Esophagus squamous epithelium (tissue), 5 donors: ENCODE results near the gene LFNG. TPM values are rescaled to one million over a fixed set of nuclear protein-coding genes. Genes with fewer than 3 reads are reported as not detected.

ENCODE experiments used
- DNase-seq: peaks from one replicate; lab custom pipeline; 2025; lab: John Stamatoyannopoulos, UW
- H3K27ac ChIP-seq, 4 donors: fragments of 200-600 bp; sonication (generic); one replicate each; pipeline ENCODE4 v1.5.1; 2016 to 2019; ENCODE audit warnings: mild to moderate bottlenecking in 1 of 4
- H3K27me3 ChIP-seq, 4 donors: fragments of 200-600 bp; sonication (generic); 1 replicate in 3 of 4; 2 replicates in 1 of 4; pipeline versions ENCODE4 v1.5.1 to v1.6.0; 2017 to 2021; ENCODE audit warnings: antibody characterized with exemption in 1 of 4
- H3K36me3 ChIP-seq, 3 donors: fragments of 200-600 bp; sonication (generic); one replicate each; pipeline ENCODE4 v1.5.1; 2016 to 2019
- H3K4me1 ChIP-seq, 3 donors: fragments of 200-600 bp; sonication (generic); one replicate each; pipeline ENCODE4 v1.5.1; 2017 to 2019
- H3K4me3 ChIP-seq, 4 donors: fragments of 200-600 bp; sonication (generic); 1 replicate in 3 of 4; 2 replicates in 1 of 4; pipeline ENCODE4 v1.5.1; 2016 to 2019; ENCODE audit warnings: mild to moderate bottlenecking in 2 of 4, moderate library complexity in 1 of 4
- H3K9me3 ChIP-seq, 3 donors: fragments of 200-600 bp; sonication (generic); one replicate each; pipeline ENCODE4 v1.5.1; 2016 to 2019
- POLR2A ChIP-seq, 4 donors: fragments of 450-650 bp; IDR thresholded peaks; one replicate each; pipeline ENCODE4 v1.6.1; 2017; ENCODE audit warnings: antibody characterized with exemption in 4 of 4, mild to moderate bottlenecking in 4 of 4, moderate library complexity in 3 of 4
- WGBS, 2 donors: methylation state at CpG; one replicate each; pipeline ENCODE4 v1.1.5; 2018; 5-methylcytosine and 5-hydroxymethylcytosine counted together
- intact Hi-C: fragments of 100-400 bp; cut with DNase I; formaldehyde crosslinking; loops from one replicate; pipeline ENCODE4 v1.15.0; 2022
- total RNA-seq, 4 donors: library from RNA; depleted of rRNA; stranded (reverse); fragments of >200 nt; gene quantifications; one replicate each; pipeline ENCODE4 v1.1.0, GENCODE V29; 2016
- TF ChIP-seq, protein P1 (sequence below), 6 experiments: fragments of 450-650 bp in 4 of 6; fragments of 200-600 bp in 2 of 6; sonication (generic) in 2 of 6; IDR thresholded peaks; one replicate each; pipeline ENCODE4 v1.5.1; 2016 to 2019; ENCODE audit warnings: antibody characterized with exemption in 6 of 6, mild to moderate bottlenecking in 4 of 6, moderate library complexity in 4 of 6
- donor health status: DM: yes; HTN: yes; CAD: no.

Gene LFNG
- total RNA-seq, 4 donors from 2014 or later = 6.1 to 17.2 (median 11.9) TPM

GRCh38 chr7:2545746-2546425, 26.3 kb downstream of the LFNG start:
- 91 to 93% methylated on average over 11 to 12 of the region's 20 CpGs for WGBS, 2 donors
- peaks cover 22 to 99% (median 36%) of the 10 kb centered on the region in 3 donors for H3K36me3 ChIP-seq
- no peaks in the 10 kb centered on the region for H3K4me1 ChIP-seq
- no peak for DNase-seq
- intact Hi-C loops = no loop called here
- H3K9me3 ChIP-seq = no peaks in the 10 kb centered on the region
- H3K27me3 ChIP-seq = no peaks in the 10 kb centered on the region
- H3K27ac ChIP-seq = no peak overlapping the region
- H3K4me3 ChIP-seq = no peak overlapping the region
- TF ChIP-seq, protein P1, sequence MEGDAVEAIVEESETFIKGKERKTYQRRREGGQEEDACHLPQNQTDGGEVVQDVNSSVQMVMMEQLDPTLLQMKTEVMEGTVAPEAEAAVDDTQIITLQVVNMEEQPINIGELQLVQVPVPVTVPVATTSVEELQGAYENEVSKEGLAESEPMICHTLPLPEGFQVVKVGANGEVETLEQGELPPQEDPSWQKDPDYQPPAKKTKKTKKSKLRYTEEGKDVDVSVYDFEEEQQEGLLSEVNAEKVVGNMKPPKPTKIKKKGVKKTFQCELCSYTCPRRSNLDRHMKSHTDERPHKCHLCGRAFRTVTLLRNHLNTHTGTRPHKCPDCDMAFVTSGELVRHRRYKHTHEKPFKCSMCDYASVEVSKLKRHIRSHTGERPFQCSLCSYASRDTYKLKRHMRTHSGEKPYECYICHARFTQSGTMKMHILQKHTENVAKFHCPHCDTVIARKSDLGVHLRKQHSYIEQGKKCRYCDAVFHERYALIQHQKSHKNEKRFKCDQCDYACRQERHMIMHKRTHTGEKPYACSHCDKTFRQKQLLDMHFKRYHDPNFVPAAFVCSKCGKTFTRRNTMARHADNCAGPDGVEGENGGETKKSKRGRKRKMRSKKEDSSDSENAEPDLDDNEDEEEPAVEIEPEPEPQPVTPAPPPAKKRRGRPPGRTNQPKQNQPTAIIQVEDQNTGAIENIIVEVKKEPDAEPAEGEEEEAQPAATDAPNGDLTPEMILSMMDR (IDR thresholded peaks at IDR 0.05) = no peak
- no peak for TF ChIP-seq POLR2A (IDR thresholded peaks at IDR 0.05)

GRCh38 chr7:2546776-2547586, 27.4 kb downstream of the LFNG start:
- H3K36me3 ChIP-seq = peaks cover 13 to 95% (median 25%) of the 10 kb centered on the region in 3 donors
- no peak for DNase-seq
- no peaks in the 10 kb centered on the region for H3K4me1 ChIP-seq
- intact Hi-C loops = no loop called here
- no peak overlapping the region for H3K4me3 ChIP-seq
- no peaks in the 10 kb centered on the region for H3K27me3 ChIP-seq
- WGBS, 2 donors = 93 to 95% methylated on average over 16 to 25 of the region's 31 CpGs
- no peaks in the 10 kb centered on the region for H3K9me3 ChIP-seq
- no peak overlapping the region for H3K27ac ChIP-seq
- TF ChIP-seq, protein P1 (IDR thresholded peaks at IDR 0.05) = no peak
- no peak for TF ChIP-seq POLR2A (IDR thresholded peaks at IDR 0.05)

DNA sequence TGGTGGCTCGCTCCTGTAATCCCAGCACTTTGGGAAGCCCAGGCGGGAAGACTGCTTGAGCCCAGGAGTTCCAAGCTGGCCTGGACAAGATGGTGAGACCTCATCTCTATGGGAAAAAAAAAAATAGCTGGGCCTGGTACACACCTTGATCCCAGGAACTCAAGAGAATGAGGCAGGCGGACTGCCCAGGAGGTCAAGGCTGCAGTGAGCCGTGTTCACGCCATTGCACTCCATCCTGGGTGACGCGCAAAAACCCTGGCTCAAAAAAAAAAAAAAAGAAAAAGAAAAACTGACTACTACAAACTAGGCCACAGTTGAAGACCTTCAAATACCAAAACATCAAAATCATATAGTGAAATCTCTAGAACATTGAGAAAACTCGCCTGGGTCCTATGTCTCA, 31.8 kb downstream of the LFNG start:
- Histone ChIP-seq H3K27me3 (no peaks in the 10 kb centered on the region), H3K9me3 (no peaks in the 10 kb centered on the region), H3K36me3 (peaks cover 0 to 59% (median 6%) of the 10 kb centered on the region in 3 donors), H3K27ac (no peak overlapping the region), H3K4me1 (peaks cover 12 to 37% (median 27%) of the 10 kb centered on the region in 3 donors), H3K4me3 (no peak overlapping the region)
- TF ChIP-seq, protein P1 (IDR thresholded peaks at IDR 0.05) = no peak
- TF ChIP-seq POLR2A (IDR thresholded peaks at IDR 0.05) = no peak
- no peak for DNase-seq
- WGBS, 2 donors = 96 to 99% methylated on average over 8 of the region's 8 CpGs
- intact Hi-C loops = no loop called here

GRCh38 chr7:2553108-2553507, 33.5 kb downstream of the LFNG start:
- no peak overlapping the region for H3K4me3 ChIP-seq
- intact Hi-C loops = no loop called here
- WGBS, 2 donors = 88 to 93% methylated on average over 4 to 6 of the region's 10 CpGs

More at GRCh38 chr7:2553108-2553507, 33.5 kb downstream of the LFNG start:
- DNase-seq = no peak
- Histone ChIP-seq H3K27me3 (no peaks in the 10 kb centered on the region), H3K9me3 (no peaks in the 10 kb centered on the region), H3K4me1 (peaks cover 12 to 54% (median 27%) of the 10 kb centered on the region in 3 donors), H3K27ac (no peak overlapping the region), H3K36me3 (peaks cover 0 to 42% (median 0%) of the 10 kb centered on the region in 3 donors)
- TF ChIP-seq, protein P1 (IDR thresholded peaks at IDR 0.05) = no peak
- no peak for TF ChIP-seq POLR2A (IDR thresholded peaks at IDR 0.05)
